ENCODE measurements around the gene SLC22A9.
"Not testable (repeated sequence)": the region's sequence is repeated elsewhere in the genome, so short reads cannot be mapped to it uniquely, and the experiment has no call there.

SLC22A9 gene
- long read RNA-seq: 0 reads

GRCh38 chr11:63369165-63369970 is at the start of gene SLC22A9:
Gene SLC22A9, plus strand, starts transcription at chr11:63369785. Its CDS starts 272 bp downstream, at chr11:63370057.
- Histone ChIP-seq H3K4me3 (replicated peaks; ENCODE audit: insufficient read depth, low read length) (no peak within 1 kb of the TSS), H3K27me3 (ENCODE audit: insufficient read depth, poor library complexity, severe bottlenecking) (peaks cover 2% of the 10 kb centered on the region), H3K27ac (replicated peaks) (no peak within 1 kb of the TSS)
- TF ChIP-seq SPI1 (IDR thresholded peaks at IDR 0.05; ENCODE audit: borderline replicate concordance, low read depth): no peak
- TF ChIP-seq CTCF (IDR thresholded peaks at IDR 0.05; ENCODE audit: insufficient read depth, low read length): no peak
- TF ChIP-seq REST (IDR thresholded peaks at IDR 0.05; ENCODE audit: insufficient replicate concordance, low read depth): no peak
- no peak for DNase-seq (ENCODE audit: low read depth in 1 of 2, low spot score in 1 of 2)

- TF ChIP-seq GABPA (IDR thresholded peaks at IDR 0.05; ENCODE audit: low read depth) (no peak), POLR2AphosphoS5 (IDR thresholded peaks at IDR 0.05; ENCODE audit: low read depth) (no peak), REST (IDR thresholded peaks at IDR 0.05; ENCODE audit: insufficient replicate concordance, low read depth) (no peak), SPI1 (IDR thresholded peaks at IDR 0.05; ENCODE audit: borderline replicate concordance, low read depth) (no peak), CTCF (IDR thresholded peaks at IDR 0.05; ENCODE audit: insufficient read depth, low read length) (no peak)
Measured at GRCh38 chr11:63321723-63322122, 47.9 kb upstream of the SLC22A9 start.

GRCh38 chr11:63335089-63335488 is 34.5 kb upstream of the SLC22A9 start:
- not testable (repeated sequence) for DNase-seq (ENCODE audit: low read depth in 1 of 2, low spot score in 1 of 2); H3K27ac ChIP-seq (replicated peaks); H3K4me3 ChIP-seq (replicated peaks; ENCODE audit: insufficient read depth, low read length); H3K27me3 ChIP-seq (ENCODE audit: insufficient read depth, poor library complexity, severe bottlenecking)

More at GRCh38 chr11:63321723-63322122, 47.9 kb upstream of the SLC22A9 start:
- Histone ChIP-seq H3K27ac (replicated peaks) (no peak overlapping the region), H3K4me3 (replicated peaks; ENCODE audit: insufficient read depth, low read length) (no peak overlapping the region), H3K27me3 (ENCODE audit: insufficient read depth, poor library complexity, severe bottlenecking) (no peaks in the 10 kb centered on the region)
- DNase-seq (ENCODE audit: low read depth in 1 of 2, low spot score in 1 of 2): no peak

- no peak overlapping the region for H3K27ac ChIP-seq (replicated peaks)
- TF ChIP-seq CTCF (IDR thresholded peaks at IDR 0.05; ENCODE audit: insufficient read depth, low read length) (no peak), REST (IDR thresholded peaks at IDR 0.05; ENCODE audit: insufficient replicate concordance, low read depth) (no peak), SPI1 (IDR thresholded peaks at IDR 0.05; ENCODE audit: borderline replicate concordance, low read depth) (no peak), GABPA (IDR thresholded peaks at IDR 0.05; ENCODE audit: low read depth) (no peak), POLR2AphosphoS5 (IDR thresholded peaks at IDR 0.05; ENCODE audit: low read depth) (no peak)
- no peak for DNase-seq (ENCODE audit: low read depth in 1 of 2, low spot score in 1 of 2)
Measured at GRCh38 chr11:63337070-63337469, 32.5 kb upstream of the SLC22A9 start.

More at GRCh38 chr11:63337070-63337469, 32.5 kb upstream of the SLC22A9 start:
- H3K27me3 ChIP-seq (ENCODE audit: insufficient read depth, poor library complexity, severe bottlenecking): no peaks in the 10 kb centered on the region
- H3K4me3 ChIP-seq (replicated peaks; ENCODE audit: insufficient read depth, low read length): no peak overlapping the region
